NK-92 treated with Interleukin-12 subunit alpha and Interleukin-12 subunit beta, amount 100 ng/mL, for 24 hours (cell line): ENCODE results near the gene TMEM154.

Experiments used
- DNase-seq: peaks from one replicate; lab custom pipeline; 2025; lab: John Stamatoyannopoulos, UW

TMEM154 gene

GRCh38 chr4:152679414-152680281 is at the start of gene TMEM154:
Gene TMEM154, minus strand, starts transcription at chr4:152679997. Its CDS starts 64 bp downstream, at chr4:152679933.
- DNase-seq = no peak

- DNase-seq = no peak
These were observed 49.7 kb upstream of the TMEM154 start for GRCh38 chr4:152729466-152729865.

DNA sequence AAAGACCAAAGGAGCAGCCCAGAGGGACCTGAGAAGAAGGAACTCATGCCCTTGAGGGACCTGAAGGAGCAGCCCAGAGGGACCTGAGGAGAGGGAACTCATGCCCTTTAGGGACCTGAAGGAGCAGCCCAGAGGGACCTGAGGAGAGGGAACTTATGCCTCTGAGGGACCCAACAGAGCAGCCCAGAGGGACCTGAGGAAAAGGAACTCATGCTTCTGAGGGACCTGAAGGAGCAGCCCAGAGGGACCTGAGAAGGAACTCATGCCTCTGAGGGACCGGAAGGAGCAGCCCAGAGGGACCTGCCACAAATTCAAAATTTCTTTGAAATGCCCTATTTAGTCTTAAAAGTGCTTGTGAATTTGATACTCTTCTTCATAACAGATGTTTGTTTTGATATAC is 48.5 kb upstream of the TMEM154 start:
- no peak for DNase-seq

GRCh38 chr4:152727784-152728183 is 48.0 kb upstream of the TMEM154 start:
- no peak for DNase-seq

DNA sequence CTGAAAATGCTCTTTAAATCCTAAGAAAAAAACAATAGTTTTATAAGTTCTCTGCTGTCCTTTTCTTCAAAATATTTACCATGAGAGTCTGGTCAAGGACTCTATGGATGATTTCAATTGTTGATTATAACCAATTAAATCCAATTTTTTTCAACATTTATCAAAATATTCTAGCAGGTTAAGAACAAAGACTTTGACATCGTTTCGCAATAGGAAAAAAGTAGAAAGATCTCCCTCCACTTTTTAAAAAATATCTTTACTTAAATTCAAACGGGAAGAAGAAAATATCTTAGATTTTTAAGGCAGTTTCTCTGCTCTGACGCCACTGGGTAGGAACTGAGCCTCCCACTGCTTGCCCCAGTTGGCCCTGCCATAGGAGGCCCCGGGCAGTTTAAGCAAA is 44.7 kb upstream of the TMEM154 start:
- DNase-seq = no peak

DNA sequence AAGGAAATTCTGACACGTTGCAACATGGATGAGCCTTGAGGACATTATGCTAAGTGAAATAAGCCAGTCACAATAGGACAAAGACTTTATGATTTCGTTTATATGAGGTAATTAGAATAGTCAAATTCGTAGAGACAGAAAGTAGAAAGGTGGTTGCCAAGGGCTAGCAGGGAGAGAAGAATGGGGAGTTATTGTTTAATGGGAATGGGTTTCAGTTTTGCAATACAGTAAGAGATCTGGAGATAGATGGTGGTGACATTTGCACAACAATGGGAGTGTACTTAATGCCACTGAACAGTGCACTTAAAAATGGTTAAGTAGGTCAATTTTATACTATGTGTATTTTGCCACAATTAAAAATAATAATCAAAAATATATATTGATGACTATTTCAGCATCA is 43.4 kb upstream of the TMEM154 start:
- DNase-seq = no peak

- no peak for DNase-seq
These were observed 40.2 kb upstream of the TMEM154 start for GRCh38 chr4:152719801-152720556.

DNA sequence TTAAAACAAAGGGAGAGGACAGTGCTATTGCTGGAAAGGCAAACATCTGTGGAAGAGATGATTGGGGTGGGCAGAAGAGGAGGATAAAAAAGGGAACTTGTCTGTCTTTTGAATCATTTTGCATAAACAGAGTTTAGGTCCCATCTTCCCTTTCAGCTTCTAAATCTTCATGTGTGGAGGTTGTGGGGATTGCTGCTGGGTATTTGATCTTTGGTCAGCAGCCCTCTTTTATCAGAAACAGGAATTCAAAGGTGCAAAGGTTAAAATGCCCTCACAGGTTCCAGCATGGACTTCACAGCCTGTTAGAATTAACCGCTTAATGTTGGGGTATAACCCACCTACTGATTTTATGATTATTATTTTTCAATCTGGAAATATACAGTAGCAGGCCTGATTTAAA is 39.5 kb upstream of the TMEM154 start:
- no peak for DNase-seq

- no peak for DNase-seq
These were observed 35.3 kb upstream of the TMEM154 start for GRCh38 chr4:152715076-152715475.

DNA sequence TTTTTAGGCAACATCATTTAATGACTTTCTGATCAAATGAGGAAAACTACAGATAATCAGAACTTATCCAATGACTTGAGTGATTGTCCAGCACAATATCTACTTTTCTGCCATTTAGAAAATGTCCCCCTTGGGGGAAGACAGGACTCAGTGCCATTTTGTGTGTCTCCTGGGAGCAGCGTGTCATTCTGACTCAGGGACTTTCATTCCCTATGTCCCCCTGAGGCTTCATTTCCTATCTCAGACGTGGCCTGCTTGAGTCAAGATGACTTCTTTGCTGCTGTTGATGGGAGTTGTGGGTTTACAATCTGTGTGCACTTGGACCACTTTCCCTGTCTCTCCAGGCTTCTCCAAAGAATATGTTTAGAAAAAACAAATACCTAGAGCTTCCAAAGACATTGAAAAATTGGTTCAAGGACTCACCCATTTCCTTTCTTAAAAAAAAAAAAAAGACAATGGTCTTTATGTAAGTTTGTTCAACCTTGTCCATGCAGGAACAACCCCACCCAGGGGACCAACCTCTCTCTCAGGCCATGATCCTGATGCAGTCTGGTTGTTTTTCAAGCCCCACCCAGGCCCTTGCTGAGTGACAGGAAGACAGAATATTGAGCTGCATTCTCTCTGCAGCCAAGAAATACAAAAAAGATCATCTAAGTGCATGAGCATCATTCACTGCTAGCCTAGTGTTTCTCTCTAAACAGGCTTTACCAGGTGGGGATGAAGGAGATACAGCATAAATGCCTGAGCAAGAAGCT is 34.3 kb upstream of the TMEM154 start:
- DNase-seq = no peak

DNA sequence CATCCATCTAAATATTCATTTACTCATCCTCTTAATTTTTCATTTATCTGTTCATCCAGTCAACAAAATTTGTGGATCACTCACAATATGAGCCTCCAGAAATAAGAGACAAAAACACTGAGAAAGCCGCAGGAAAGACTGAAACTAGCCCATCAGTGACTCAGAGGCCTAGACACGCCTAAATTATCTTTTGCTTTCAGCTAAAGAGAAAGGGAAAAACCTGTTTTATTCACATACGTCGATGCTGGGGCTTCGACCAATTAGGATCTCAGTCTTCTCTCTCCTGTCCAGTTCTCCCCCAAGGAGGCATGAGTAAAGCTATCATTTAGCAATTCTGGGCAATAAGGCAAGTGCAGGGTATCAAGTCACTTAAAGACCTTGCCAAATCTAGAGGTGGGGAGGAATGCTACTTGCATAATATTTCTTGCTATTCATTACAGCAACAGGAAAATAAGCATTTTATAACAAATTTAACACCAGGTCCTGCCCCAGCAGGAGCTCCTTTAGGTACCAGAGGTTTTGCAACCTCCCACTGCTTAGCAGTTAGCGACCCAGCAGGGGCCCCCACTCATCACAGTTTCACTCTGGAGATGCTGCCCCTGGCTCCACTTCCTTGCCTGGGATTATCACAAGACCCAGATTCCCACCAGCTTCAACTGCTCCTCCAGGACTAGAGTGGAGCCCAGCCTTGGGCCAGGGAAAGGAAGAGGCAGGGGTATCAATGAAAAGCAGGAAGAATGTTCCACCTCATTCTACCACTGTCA is 30.1 kb upstream of the TMEM154 start:
- no peak for DNase-seq

GRCh38 chr4:152708796-152709195 is 29.0 kb upstream of the TMEM154 start:
- no peak for DNase-seq

- no peak for DNase-seq
These were observed 28.6 kb upstream of the TMEM154 start for GRCh38 chr4:152708361-152708760.

GRCh38 chr4:152707632-152708031 is 27.8 kb upstream of the TMEM154 start:
- DNase-seq = no peak

DNA sequence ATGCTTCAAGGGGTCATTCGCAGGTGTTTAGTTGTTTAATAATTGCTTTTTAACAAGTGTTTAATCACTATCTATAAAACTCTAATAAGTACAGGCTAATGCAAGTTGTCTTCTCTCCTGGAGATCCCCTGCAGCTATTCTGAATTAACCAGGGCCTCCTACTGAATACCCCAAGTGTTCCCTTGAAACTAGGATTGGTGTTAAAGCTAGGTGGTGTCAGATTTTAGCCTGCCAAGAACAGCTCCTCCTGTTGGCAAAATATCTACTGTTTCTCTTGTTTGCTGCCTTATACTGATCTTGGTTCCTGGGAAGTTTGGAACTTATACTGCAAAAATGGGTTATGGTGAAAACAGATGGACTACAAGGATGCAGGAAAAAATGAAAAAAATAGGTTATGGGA is 26.1 kb upstream of the TMEM154 start:
- DNase-seq = no peak

DNA sequence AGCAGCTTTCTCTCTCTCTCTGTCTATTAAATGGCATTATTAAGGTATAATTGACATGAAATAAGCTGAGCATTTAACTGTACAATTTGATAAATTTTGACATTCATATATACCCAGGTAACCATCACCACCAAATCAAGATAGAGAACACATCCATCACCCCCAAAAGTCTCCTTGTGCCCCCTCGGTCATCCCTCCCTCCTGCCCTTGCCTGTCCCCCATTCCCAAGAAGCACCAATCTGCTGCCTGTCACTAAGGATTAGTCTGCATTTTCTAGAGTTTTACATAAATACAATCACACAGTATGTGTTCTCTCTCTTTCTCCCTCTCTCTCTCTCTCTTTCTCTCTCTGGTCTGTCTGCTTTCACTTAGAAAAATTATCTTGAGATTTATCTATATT is 25.0 kb upstream of the TMEM154 start:
- no peak for DNase-seq

- DNase-seq = no peak
These were observed 20.4 kb upstream of the TMEM154 start for GRCh38 chr4:152700151-152700550.

DNA sequence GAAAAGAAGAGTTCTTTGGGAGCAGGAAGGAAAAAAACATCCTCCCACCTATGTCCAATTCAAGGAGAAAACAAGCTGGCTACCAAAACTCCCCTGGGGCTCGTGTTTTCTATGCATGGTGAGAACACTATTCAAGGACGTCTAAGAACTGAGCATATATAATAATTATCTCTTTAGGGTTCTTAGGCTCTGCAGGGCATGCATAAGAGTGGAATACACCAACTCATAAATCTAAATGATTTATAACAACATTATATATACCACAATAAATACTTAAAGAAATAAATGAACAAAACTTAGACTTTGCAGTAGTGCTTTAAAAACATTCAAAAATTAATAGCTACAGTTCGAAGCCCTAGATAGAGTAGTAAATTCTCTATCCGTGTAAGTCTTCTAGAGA is 19.5 kb upstream of the TMEM154 start:
- DNase-seq = no peak

DNA sequence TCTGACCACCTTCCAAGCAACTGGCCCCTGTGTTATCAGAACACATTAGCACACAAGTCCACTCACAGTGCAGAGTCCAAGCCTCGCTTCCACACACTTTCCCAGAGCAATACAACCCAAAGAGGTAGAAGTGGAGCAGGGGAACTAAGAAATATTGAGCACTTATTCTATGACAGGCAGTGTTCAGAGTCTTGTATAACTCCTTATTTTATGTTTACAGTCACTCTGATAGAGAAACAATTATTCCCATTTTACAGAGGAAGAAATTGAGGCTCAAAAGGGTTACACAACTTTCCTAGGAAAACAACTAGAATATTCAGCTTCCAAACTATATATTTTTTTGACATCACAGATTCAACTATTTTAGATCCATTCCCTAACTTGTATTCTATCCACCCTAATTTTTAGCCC is 18.3 kb upstream of the TMEM154 start:
- DNase-seq = no peak

- DNase-seq = no peak
These were observed 17.7 kb upstream of the TMEM154 start for GRCh38 chr4:152697284-152698088.

- no peak for DNase-seq
These were observed 17.0 kb upstream of the TMEM154 start for GRCh38 chr4:152696764-152697261.
